HPDE6-E6E7 (cell line): ENCODE results near the gene TMEM120B.

Experiments
- DNase-seq: peaks from one replicate; pipeline ENCODE4 v3.0.0; 2011; ENCODE audit warnings: missing footprints; ENCODE audit errors: extremely low spot score

Gene TMEM120B

DNA sequence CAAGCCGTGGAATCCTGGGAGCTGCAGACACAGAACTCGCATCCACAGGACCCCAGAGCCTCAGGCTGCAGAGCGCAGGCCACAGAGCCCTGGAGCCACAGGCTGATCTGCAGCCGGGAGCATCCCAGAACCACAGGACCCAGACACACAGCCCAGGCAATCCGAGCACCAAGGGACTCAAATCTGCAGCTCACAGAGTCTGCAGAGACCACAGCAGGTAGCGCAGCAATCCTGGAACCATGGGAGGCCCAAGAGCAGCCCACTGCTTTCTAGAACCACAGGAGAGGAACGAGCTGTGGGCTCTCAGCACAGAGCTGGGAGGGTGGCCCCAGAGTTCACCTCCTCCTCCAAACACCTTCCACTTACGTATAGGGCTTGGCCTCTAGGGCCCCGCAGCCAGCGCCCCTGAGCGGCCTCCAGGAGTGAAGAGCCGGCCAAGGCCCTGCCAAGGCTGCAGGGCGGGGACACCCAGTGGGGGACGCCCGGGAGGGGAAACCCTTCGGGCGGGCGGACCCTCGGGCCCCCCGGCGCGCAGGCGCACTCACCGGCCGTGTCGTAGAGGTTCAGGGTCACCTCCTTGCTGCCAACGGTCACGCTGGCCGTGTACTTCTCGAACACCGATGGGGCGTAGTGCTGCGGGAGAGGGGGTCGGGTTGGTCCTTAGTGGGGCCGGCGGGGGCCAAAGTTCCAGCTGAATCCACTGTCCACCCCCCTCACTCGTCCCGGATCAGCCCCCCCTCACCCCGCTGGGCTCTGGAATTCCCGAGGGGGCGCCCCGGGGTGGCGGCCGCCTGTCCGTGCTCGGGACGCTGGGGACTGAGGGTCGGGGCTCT is 80.3 kb downstream of the TMEM120B start:
- DNase-seq, result no peak

DNA sequence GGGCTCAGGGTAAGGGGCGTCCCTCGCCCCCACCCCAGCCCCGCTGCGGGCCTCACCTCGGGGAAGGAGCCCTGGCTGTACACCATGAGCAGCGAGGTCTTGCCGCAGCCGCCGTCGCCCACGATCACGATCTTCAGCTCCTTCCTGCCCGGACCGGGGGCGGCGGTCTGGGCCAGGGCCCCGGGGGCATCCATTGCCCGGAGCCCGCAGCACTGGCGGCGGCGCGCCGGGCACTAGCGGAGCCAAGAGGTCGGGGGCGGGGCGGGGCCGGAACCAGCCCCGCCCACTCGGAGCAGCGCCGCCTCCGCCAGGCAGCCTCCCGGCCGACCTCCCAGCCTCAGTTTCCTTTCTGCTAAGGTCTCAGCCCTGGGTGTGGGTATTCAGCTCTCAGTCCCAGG is 80.9 kb downstream of the TMEM120B start, which contains the start of gene RHOF:
TSS of gene RHOF (minus strand) at position 249 of the 398 bp plus-strand sequence. CDS start at position 194, 55 bp downstream.
- no peak for DNase-seq

- DNase-seq, result peak; percentile 70
Observed at GRCh38 chr12:121793838-121794533, 81.4 kb downstream of the TMEM120B start.

- no peak for DNase-seq
Observed at GRCh38 chr12:121794534-121795033, 82.0 kb downstream of the TMEM120B start.

GRCh38 chr12:121795034-121795968 is 82.7 kb downstream of the TMEM120B start:
- DNase-seq, result no peak

DNA sequence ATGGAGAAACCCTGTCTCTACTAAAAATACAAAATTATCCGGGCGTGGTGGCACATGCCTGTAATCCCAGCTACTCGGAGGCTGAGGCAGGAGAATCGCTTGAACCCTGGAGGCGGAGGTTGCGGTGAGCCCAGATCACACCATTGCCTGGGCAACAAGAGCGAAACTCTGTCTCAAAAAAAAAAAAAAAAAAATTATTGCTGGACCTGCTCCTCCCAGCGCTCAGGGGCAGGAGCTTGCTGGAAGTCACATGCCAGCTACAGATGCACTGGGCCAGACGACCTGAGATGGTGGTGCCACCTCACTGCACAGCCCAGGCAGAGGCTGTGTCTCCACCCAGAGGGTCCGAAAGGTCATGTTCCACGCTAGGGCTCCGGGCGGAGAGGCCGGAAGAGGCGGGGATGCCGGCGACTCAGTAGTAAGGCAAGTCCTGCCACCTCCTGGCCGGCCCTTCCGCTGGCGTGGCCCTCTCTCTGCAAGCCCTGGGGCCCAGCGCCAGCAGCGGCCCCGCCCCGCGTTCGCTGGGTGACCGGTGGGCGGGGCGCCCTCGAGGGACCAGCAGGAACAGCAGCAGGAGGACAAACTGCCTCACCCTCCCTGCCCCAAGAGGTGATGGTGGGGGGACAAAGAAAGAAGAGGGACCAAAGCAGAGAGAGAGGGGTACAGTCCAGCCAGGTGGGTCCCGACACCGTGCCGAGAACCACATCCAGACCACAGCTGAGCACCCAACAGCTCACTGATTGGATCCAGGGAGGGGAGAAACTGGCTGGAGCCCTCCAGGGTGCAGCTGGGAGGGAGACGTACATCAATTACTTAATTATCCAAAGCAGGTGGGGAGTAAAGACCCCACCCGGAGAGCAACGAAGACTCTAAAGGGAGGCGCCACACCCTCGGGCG is 84.6 kb downstream of the TMEM120B start:
- DNase-seq, result no peak

DNA sequence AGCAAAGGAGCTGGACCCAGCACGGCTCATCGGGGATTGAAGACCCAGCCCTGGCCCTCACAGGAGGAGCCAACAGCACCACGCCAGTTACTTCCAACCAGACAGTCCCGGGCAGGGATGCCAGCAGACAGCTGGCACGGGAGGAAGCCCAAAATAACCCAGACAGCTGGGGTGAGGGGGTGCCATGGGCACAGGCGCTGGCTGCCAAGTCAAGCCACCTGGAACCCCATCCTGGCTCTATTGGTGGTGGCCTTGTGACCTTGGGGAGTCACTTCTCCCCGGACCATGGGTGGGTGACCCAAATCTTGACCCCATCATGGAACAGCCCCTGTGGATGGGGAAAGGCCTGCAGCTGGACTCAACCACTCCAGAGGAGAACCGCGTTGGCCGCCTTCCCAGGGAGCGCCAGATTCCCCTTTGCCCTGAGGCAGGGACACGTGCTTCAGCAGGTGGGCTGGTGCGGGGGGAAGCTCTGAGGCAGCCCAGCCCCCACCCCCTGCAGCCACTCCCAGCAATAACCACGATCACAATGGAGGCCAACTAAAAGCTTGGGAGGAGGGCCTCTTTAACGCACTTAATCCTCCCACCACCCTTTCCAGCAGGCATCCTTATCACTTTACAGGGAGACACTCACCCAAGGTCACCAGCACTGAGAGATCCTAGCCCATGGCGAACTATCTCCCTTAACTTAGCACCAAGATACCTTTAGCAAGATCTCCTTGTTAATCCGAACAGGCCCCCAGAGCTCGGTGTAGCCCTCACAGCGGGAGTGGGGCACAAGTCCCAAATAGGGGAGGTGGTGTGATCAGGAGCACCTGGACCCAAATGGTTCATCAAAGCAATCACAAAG is 85.6 kb downstream of the TMEM120B start:
- no peak for DNase-seq

DNA sequence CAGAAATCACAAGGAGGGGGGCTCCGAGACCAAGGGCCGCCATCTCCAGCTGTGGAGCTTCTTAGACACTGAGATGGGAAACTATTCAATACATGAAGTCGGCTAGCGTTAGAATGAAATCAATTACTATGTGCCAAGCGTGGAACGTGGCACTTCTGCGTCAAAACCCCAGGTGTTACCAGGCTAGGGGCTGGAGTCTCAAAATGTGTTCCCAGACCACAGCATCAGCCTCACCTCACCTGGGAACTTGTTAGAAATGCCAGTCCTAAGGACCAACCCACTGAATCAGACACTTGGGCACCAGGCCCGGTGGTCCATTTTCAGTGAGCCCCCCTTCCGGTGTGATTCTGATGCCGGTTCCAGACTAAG is 86.2 kb downstream of the TMEM120B start:
- DNase-seq, result no peak

- DNase-seq, result peak; percentile 57
Observed at GRCh38 chr12:121799156-121799841, 86.7 kb downstream of the TMEM120B start.

DNA sequence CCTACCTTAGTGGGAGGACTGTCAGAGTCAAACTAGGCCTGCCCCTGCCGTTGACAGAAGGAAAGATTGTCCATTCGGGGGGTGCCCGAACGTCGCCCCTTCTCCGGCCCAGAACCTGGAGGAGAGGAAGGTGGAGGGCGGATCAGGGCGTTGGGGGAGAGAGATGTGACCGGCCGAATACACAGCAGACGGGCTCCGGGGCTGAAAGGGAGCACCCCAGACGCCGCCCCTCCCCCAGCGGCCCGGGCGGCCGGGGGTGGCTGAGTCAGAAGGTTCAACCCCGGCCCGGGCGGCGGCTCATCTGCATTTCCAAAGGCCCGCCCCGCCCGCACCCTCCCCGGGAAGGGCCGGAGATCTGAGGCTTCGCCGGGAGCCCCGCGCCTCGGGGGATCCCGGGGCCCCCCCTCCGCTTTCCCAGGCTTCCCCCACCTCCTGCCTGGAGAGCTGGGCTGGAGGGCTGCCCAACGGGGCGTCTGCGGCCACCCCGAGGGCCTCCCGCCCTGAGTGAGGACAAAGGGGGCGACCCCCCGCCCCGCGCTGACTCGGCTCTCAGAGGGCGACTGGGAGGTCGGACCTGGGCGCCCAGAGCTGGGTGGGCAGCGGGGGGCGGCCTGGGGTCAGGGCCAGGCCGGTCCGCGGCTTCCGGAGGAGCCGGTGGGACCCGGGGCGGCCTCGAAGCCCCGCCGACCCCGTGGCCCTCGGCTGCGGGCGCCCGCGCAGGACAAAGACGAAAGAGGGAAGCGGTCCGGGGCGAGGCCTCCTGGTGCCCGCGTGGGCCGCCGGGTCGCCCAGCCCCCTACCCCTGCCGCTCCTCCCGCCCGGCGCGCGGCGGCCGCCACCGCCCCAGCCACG is 87.5 kb downstream of the TMEM120B start:
- DNase-seq, result peak; percentile 87

- DNase-seq, result no peak
Observed at GRCh38 chr12:121800694-121801594, 88.4 kb downstream of the TMEM120B start.

DNA sequence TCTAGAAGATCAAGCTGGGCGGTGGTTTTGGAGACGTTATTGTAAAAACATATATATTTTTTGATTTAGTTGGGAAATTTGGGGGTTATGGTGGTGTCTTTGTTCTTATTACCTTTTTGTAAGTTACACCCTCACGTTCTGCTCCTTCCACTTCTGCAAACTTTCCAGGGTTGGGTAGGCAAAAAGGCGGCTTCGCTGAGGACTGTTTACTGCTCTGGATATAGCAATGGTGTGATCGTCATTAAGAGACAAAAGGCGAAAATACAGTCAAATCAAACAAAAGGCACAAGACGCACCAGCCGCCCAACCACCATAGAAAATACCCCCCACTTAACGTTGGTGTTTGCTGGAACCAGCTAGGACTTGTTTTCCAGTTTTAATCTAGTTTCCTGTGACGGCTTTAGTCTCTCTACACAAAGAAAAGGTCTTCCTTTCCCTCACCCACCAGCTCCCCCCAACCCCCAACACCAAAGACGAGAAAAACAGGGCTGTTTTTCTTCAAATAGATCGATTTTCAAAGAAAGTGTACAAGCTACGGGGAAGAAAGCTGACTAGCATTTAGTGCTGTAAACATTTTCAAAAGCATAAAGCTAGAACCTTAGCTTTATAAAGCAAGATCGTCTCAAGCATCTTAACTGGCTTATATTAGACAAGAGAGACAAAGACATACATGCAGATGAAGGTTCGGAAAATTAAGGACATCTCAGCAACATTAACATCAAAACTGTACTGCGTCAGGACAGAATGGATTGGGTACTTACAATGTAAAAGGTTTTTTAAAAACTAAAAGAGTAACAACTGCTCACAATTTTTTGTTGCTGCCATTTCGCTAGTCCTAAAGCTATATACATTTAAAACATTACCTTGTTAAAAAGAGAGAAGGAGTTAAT is 89.3 kb downstream of the TMEM120B start:
- no peak for DNase-seq

- no peak for DNase-seq
Observed at GRCh38 chr12:121802485-121802842, 89.9 kb downstream of the TMEM120B start.

- peak; percentile 81 for DNase-seq
Observed at GRCh38 chr12:121802843-121803698, 90.5 kb downstream of the TMEM120B start.

DNA sequence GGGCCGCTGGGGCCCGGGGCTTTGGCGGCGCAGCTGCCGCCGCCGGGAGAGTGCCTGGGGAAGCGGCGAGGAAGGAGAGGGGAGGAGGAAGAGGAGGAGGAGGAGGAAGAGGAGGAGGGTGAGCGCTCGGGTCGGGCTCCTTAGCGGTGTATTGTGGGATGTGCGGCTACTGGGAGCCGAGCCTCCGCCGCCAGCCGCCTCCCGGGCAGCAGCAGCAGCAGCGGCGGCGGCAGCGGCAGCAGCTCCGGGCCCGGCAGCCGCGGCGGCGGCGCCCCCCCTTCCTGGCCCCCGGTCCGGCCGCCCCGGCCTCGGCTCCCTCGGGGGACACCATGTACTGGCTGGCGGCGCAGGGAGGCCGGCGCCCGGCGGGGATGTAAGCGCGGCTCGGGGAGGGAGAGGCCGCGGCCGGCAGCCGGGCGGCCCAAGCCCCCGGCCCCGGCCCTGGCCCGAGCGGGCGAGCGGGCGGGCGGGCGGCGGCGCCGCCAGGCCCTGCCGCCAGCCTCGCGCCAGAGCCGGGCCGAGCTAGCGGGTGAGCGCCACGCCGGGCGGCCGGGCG is 91.4 kb downstream of the TMEM120B start, which contains the start of gene SETD1B:
TSS of gene SETD1B (plus strand) at position 149 of the 556 bp plus-strand sequence. CDS start 729 bp downstream, outside the sequence.
- DNase-seq, result no peak
